Panc1 (cell line): ENCODE results near the gene UQCRC2. TPM values are rescaled to one million over a fixed set of nuclear protein-coding genes. Genes with fewer than 3 reads are reported as not detected.
"Not testable (repeated sequence)": the region's sequence is repeated elsewhere in the genome, so short reads cannot be mapped to it uniquely, and the experiment has no call there.

Experiments used
- ATAC-seq: fragments of 200-7000 bp; cut with Tn5 transposase; 2 replicates; pipeline ENCODE4 v1.9.1; 2020; ENCODE audit warnings: mild to moderate bottlenecking, moderate library complexity
- BruUV-seq: library from RNA; stranded (reverse); fragments of 400-500 nt; replicated peaks from 2 replicates; lab custom pipeline; 2021; lab: Mats Ljungman, UMichigan
- CTCF ChIA-PET: fragments of 300-600 bp; sonication (Branson Sonifier 250); formaldehyde crosslinking; loops from one replicate; lab custom pipeline; 2022; ENCODE audit warnings: antibody characterized with exemption; lab: Charles Lee
- POLR2A ChIA-PET: fragments of 300-600 bp; sonication (Branson Sonifier 250); formaldehyde crosslinking; loops from one replicate; lab custom pipeline; 2022; ENCODE audit warnings: antibody characterized with exemption; lab: Charles Lee
- DNase-seq: peaks from one replicate; pipeline ENCODE4 v3.0.0-alpha.2; 2010; ENCODE audit warnings: low read depth, low spot score
- H3K27ac ChIP-seq: 2 replicates; pipeline ENCODE4 v1.5.1; 2011; ENCODE audit warnings: mild to moderate bottlenecking, low read length, inconsistent platforms
- H3K27me3 ChIP-seq: fragments of 200-500 bp; sonication (Bioruptor generic); 2 replicates; pipeline ENCODE4 v1.6.0; 2014; ENCODE audit warnings: low read length, inconsistent platforms; ENCODE audit not compliant: control insufficient read depth, insufficient read depth
- H3K36me3 ChIP-seq: fragments of 200-500 bp; sonication (Bioruptor generic); 2 replicates; pipeline ENCODE4 v1.5.1; 2014; ENCODE audit warnings: inconsistent platforms, mild to moderate bottlenecking, low read length, moderate library complexity; ENCODE audit not compliant: control insufficient read depth, insufficient read depth
- H3K4me1 ChIP-seq: 2 replicates; pipeline ENCODE4 v1.5.1; 2011; ENCODE audit warnings: inconsistent platforms, mild to moderate bottlenecking, low read length, moderate library complexity; ENCODE audit not compliant: control insufficient read depth, insufficient read depth
- H3K4me3 ChIP-seq, 2 experiments: 2 replicates each; pipeline ENCODE4 v1.5.1; 2011 to 2012; ENCODE audit warnings: low read depth in 2 of 2, low read length in 2 of 2, mild to moderate bottlenecking in 2 of 2, inconsistent platforms in 1 of 2, moderate library complexity in 1 of 2
- H3K9me3 ChIP-seq: fragments of 200-500 bp; sonication (Bioruptor generic); 2 replicates; pipeline ENCODE4 v1.5.1; 2014; ENCODE audit warnings: low read depth, mild to moderate bottlenecking, inconsistent platforms, low read length, moderate library complexity; ENCODE audit not compliant: control insufficient read depth, insufficient read depth
- CTCF ChIP-seq: fragments of 450-650 bp; IDR thresholded peaks from 2 replicates; pipeline ENCODE4 v1.5.1; 2017; ENCODE audit warnings: mild to moderate bottlenecking
- POLR2AphosphoS5 ChIP-seq: IDR thresholded peaks from 2 replicates; pipeline ENCODE4 v1.6.1; 2012; ENCODE audit warnings: mild to moderate bottlenecking, low read depth, low read length, moderate library complexity
- REST ChIP-seq, 2 experiments: IDR thresholded peaks; 2 replicates each; pipeline ENCODE4 v1.6.1; 2011 to 2012; ENCODE audit warnings: low read depth in 2 of 2, control low read depth in 1 of 2, low read length in 1 of 2, mild to moderate bottlenecking in 1 of 2, moderate library complexity in 1 of 2; ENCODE audit not compliant: insufficient read depth in 1 of 2
- SIN3A ChIP-seq: IDR thresholded peaks from 2 replicates; pipeline ENCODE4 v1.6.1; 2012; ENCODE audit warnings: low read depth, mild to moderate bottlenecking, low read length, moderate library complexity, borderline replicate concordance; ENCODE audit not compliant: insufficient read depth
- TCF7L2 ChIP-seq: IDR thresholded peaks from 2 replicates; pipeline ENCODE4 v1.6.1; 2011; ENCODE audit warnings: mild to moderate bottlenecking, low read depth, low read length, inconsistent platforms
- in situ Hi-C: cut with HindIII; loops from 2 replicates; pipeline ENCODE4 v1.10.0; 2016; ENCODE audit warnings: low sequenced_read_pairs, low pct_unique_long_range_greater_than_20kb
- intact Hi-C: fragments of 100-400 bp; cut with micrococcal nuclease; formaldehyde crosslinking; loops from one replicate; pipeline ENCODE4 v1.10.0; 2022; ENCODE audit not compliant: unreplicated experiment
- total RNA-seq: library from RNA; stranded (reverse); gene quantifications from one replicate; pipeline ENCODE4 v1.2.1, GENCODE V29; 2021; ENCODE audit not compliant: unreplicated experiment

UQCRC2 gene
- total RNA-seq, 1 experiment from 2014 or later, result 248 TPM

- TF ChIP-seq TCF7L2 (no peak), POLR2AphosphoS5 (no peak), SIN3A (no peak), REST (IDR thresholded peaks at IDR 0.05; ENCODE audit: insufficient read depth in 1 of 2, low read depth in 2 of 2, low read length in 1 of 2) (no peak), CTCF (no peak)
- in situ Hi-C loops, result no loop called here
- Histone ChIP-seq H3K4me1 (peaks cover 33% of the 10 kb centered on the region), H3K4me3 (no peak overlapping the region), H3K9me3 (no peaks in the 10 kb centered on the region), H3K27me3 (no peaks in the 10 kb centered on the region), H3K36me3 (no peaks in the 10 kb centered on the region), H3K27ac (no peak overlapping the region)
- CTCF ChIA-PET, result no interaction called here
- no TSS peak for BruUV-seq
- POLR2A ChIA-PET, result no interaction called here
- ATAC-seq (no peak), DNase-seq (no peak)
- intact Hi-C loops, result no loop called here
Measured at GRCh38 chr16:22022151-22022550, 69.0 kb downstream of the UQCRC2 start.

GRCh38 chr16:22023505-22023904, 70.3 kb downstream of the UQCRC2 start:
- ChIA-PET POLR2A (no interaction called here), CTCF (no interaction called here)
- ATAC-seq (no peak), DNase-seq (no peak)
- TF ChIP-seq SIN3A, result no peak
- TF ChIP-seq POLR2AphosphoS5, result no peak
- no peak for TF ChIP-seq REST (IDR thresholded peaks at IDR 0.05; ENCODE audit: insufficient read depth in 1 of 2, low read depth in 2 of 2, low read length in 1 of 2)
- TF ChIP-seq TCF7L2, result no peak
- no peak for TF ChIP-seq CTCF
- H3K4me3 ChIP-seq, result no peak overlapping the region
- BruUV-seq, result no TSS peak
- H3K4me1 ChIP-seq, result peaks cover 40% of the 10 kb centered on the region
- H3K27me3 ChIP-seq, result no peaks in the 10 kb centered on the region
- in situ Hi-C loops (no loop called here), intact Hi-C loops (no loop called here)
- H3K27ac ChIP-seq, result peak overlapping the region; percentile 46
- H3K9me3 ChIP-seq, result no peaks in the 10 kb centered on the region
- no peaks in the 10 kb centered on the region for H3K36me3 ChIP-seq

DNA sequence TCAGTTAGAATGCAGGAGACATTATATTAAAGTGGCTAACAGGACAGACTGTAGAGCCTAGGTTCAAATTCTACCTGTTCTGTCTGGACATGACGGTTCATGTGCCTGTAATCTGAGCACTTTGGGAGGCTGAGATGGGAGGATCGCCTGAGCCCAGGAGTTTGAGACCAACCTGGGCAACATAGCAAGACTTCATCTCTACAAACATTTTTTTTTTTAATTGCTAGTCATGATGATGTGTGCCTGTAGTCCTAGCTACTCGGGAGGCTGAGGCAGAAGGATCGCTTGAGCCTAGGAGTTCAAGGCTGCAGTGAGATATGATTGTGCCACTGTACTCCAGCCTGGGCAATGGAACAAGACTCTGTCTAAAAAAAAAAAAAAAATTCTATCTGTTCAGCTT, 71.6 kb downstream of the UQCRC2 start:
- H3K4me3 ChIP-seq, DNase-seq, H3K9me3 ChIP-seq, intact Hi-C loops, H3K27me3 ChIP-seq, ATAC-seq, H3K36me3 ChIP-seq, in situ Hi-C loops, BruUV-seq: not testable (repeated sequence)
- Histone ChIP-seq H3K27ac (peak overlapping the region; percentile 31; the same call in 1 of the 2 replicates), H3K4me1 (peaks cover 50% of the 10 kb centered on the region)
- ChIA-PET CTCF (interaction anchor here (0.7 kb wide), 1 partner anchor 13 kb away, joined by 3 read pairs; no protein-coding TSS in a partner anchor), POLR2A (interaction anchor here (0.6 kb wide), 1 partner anchor 346 kb away, joined by 11 read pairs; no protein-coding TSS in a partner anchor)
